Measurements from ENCODE around the gene CRISPLD2.

GRCh38 chr16:84810518-84811273 is 9.1 kb upstream of the CRISPLD2 start:
- TF ChIP-seq CTCF (IDR thresholded peaks at IDR 0.05) (no peak), ATF2 (CRISPR knock-in tag; IDR thresholded peaks at IDR 0.05; ENCODE audit: borderline replicate concordance, low read depth) (no peak), E2F5 (CRISPR knock-in tag; IDR thresholded peaks at IDR 0.05) (no peak), RELA (CRISPR knock-in tag; IDR thresholded peaks at IDR 0.05; ENCODE audit: borderline replicate concordance) (no peak), USF2 (CRISPR knock-in tag; IDR thresholded peaks at IDR 0.05) (no peak), ZNF532 (CRISPR knock-in tag; IDR thresholded peaks at IDR 0.05; ENCODE audit: borderline replicate concordance) (no peak), NFYB (CRISPR knock-in tag; conservative IDR thresholded peaks at IDR 0.05; ENCODE audit: low read depth) (no peak), E2F1 (CRISPR knock-in tag; IDR thresholded peaks at IDR 0.05) (no peak), NR1H2 (CRISPR knock-in tag; IDR thresholded peaks at IDR 0.05) (no peak), ZNF232 (CRISPR knock-in tag; IDR thresholded peaks at IDR 0.05) (no peak), MAX (CRISPR knock-in tag; IDR thresholded peaks at IDR 0.05) (no peak)

All from WTC11 (cell line).